Stimulated activated CD4-positive, alpha-beta T cell treated with anti-CD3 and anti-CD28 coated beads, Interleukin-4, amount 100 ng/mL, for 4 hours (primary cell): ENCODE measurements around the gene NGFR.

Experiments used
- DNase-seq, 2 experiments: peaks; one replicate each; pipeline ENCODE4 v3.0.0-alpha.2; 2020

Gene NGFR

DNA sequence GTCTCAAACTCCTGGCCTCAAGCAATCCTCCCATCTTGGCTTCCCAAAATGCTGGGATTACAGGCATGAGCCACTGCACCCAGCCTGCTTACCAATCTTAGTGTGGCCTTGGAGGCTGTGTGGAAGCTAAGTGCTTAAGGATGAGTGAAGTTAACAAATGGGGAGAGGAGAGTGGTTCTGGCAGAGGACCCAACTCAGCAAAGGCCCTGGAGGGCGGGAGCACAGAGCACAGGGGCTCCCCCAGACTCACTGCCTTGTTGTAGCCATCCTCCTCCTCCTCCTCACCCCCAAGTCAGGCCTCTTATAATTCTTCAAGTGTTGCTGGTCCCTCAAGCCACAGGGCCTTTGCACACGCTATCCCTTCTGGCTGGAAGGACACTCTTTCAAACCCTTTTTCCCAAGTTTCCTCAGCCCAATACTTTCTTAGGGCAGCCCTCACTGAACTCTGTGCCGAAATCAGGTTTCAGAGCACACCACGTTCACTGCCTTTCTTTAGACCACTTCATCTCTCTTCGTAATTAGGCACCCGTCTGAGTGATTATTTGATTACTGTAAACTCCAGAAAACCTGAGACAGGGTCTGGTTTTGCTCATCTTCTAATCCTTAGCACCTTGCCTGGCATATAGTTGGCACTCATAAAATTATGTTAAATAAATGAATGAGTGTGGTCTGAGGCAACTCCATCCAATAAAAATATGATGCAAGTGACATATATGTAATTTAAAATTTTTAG, 23.4 kb downstream of the NGFR start:
- DNase-seq = no peak

- DNase-seq = no peak
Observed at GRCh38 chr17:49519781-49520180, 24.7 kb downstream of the NGFR start.

- DNase-seq = no peak
Observed at GRCh38 chr17:49520386-49521087, 25.4 kb downstream of the NGFR start.

DNA sequence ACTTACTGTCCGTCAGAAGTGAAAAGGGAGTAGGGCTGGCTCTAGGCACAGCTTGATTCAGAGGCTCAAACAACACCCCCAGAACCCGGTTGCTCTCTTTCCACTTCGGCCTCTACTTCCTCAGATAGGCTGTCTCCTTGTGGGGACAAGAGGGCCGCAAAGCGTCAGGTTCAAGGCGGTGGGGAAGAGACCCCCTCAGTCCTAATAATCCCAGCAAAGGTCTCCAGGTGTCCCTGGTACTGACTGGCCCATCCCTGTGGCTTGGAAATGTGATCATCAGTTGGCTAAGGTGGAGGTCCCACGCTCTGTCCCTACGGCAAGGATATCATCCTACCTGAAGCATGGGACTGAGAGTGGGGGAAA, 26.0 kb downstream of the NGFR start:
- DNase-seq = no peak

DNA sequence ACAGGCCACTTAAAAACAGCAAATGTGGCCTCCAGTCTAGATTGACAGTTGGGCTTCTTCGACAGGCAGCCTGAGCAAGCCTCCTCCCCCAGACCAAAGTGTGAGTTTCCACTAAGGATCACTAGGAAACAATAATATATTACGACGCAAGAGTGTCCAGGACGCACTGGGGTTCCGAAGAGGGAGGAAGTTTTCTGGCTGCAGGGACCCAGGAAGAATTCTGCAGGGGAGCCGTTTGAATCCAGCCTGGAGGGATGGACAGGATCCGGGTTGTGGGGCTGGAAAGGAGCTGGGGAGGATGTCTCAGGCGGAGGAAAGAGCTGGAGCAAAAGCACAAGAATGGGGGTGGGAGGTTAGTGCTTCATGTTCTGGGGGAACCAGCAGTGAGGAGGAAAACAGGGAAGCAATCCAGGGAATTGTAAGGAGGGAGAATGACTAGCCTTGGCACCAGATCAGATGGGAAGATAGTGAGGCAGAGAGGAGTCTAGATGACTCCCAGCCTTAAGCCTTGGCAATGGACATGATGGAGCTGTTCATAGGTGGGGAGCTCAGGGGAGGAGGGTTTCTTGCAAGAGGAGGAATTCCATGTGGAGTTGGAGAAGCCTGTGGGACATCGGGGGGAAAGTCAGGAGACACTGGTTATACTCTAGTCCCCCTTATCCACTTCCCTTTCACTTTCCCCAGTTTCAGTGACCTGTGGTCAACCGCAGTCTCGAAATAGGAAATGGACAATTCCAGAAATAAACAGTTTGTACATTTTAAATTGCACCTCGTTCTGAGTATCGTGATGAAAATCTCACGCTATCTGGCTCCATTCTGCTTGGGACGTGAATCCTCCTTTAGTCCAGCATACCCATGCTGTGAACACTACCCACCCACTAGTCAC, 26.6 kb downstream of the NGFR start:
- DNase-seq = no peak

DNA sequence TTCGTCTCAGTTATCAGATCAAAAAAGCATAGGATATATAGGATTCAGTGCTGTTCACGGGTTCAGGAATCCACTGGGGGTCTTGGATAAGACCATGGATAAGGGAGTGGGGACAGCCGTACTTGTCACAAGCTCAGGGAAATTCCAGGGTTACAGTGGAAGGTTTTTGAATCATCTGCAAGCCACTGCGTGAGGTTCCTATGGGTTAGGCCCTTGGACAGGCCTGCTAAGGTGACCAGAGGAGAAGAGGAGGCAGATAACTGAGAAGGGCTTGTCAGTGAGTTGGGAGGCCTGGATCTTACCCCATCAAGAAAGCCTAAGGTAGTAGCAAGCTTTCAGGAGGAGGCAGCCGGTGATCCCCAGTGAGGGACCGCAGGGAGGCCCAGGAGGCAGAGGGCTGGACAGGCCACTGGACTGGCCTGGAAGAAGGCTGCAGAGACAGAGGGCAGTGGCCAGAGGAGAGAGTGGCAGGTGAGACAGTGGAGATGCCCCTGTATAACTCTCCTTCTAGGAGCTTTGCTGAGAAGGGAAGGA, 27.3 kb downstream of the NGFR start:
- no peak for DNase-seq

DNA sequence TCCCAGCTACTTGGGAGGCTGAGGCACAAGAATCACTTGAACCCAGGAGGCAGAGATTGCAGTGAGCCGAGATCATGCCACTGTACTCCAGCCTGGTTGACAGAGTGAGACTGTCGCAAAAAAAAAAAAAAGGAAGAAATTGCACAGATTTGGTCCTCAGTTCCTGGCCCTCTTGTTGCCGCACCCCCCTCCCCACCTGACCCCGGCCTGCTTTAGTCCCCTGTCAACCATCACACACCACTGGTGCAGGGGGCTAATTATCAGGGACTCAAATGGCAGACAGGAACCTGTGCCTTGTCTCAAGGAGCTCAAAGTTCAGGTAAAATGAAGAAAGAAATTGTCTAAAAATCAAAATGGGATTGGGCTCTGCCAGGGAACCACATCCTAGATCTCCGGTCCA, 28.1 kb downstream of the NGFR start:
- no peak for DNase-seq

DNA sequence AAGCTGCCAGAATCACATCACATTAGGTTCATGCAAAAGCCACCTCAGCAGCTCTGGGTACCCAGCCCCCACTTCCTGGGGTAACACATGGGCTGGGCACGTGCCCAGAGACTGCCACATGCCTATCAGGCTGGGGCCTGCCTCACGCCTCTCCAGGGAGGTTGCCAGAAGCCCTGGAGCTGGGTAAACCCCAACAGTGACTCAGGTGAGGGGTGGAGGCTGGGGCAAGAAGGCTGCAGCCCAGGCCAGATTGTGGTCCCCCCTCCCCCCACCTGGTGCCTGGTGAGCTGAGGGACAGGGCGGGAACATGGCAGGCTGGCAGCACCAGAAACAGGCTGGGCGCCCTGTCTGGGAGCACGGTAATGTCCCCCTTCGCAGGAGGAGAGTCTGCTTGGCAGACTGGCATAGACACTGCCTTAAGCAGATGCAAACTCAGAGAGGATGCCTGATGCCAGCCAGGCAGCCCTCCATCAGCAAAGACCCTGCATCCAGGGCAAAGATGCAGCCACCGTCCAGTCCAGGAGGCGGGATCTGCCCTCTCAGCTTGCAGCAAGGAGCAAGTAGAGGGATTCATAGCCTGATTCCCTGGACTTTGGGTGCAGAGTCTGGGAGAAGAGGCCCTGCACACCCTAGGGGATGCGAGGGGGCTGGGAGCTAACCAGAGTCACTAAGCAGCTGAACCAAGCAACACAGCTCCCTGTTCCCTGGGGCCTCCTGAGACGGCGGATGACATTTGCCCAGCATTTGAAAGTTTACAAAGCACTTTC, 28.8 kb downstream of the NGFR start:
- no peak for DNase-seq

GRCh38 chr17:49524473-49525359, 29.6 kb downstream of the NGFR start:
- DNase-seq = no peak

DNA sequence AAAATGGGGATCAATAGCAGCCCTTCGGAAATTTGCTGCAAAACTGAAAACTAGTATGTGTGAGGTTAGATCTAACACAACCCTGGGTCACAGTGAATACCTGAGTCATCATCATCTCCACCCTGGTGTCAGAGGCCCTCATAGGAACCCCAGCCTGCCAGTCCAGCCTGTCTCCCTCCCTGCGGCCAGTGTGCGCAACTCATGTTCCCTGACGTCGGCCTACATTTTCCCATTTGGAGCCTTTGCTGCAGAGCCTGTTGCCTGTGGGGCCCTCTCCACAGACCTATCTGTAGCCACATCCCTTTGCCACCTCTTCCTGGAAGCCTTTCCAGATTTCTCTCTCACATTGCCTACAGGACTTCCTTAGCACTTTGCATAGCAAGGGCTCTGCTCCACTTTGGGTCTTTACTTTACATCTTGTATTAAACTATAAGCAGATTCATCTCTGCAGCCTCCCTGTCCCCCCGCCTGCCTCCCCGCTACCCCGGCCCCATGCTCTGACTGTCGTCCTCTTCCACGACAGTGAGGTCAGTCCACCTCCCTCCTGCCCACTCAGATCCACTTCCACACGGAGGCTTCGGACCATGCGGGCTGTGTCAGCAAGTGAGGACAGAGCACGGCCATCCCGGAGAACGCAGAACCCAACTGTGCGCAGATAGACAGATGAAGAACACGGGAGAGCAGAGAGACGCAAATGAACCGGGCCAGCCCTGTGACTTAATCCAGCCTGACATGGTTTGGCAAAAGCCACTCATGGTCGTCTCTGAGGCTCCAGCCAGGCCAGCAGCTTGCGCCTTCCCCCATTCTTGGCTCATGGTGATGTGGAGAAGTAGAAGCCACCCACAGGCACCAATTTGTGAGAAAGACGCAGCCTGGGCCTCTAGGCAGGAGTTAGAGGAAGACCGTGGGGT, 31.0 kb downstream of the NGFR start:
- no peak for DNase-seq

- DNase-seq = no peak
Observed at GRCh38 chr17:49527927-49528651, 33.0 kb downstream of the NGFR start.

DNA sequence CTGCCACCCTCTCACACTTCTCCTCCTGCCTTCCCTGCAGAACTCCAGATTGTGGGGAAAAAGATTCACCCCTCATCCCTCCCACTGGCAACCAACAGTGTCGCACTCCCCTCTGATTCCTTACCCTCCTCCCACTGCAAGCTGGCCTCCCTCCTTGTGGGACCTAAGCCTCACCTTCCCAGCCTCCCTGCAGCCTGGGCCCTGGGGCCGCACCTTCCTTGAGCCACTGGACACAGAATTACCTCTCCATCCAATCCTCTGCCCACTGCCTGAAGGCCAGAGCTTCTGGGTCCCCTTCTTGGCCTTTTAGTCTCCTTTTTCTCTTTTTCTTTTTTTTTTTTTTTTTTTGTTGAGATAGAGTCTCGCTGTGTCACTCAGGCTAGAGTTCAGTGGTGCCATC, 33.9 kb downstream of the NGFR start:
- DNase-seq = no peak

GRCh38 chr17:49530118-49530517, 35.0 kb downstream of the NGFR start:
- DNase-seq = no peak

- no peak for DNase-seq
Observed at GRCh38 chr17:49543860-49544259, 48.8 kb downstream of the NGFR start.

DNA sequence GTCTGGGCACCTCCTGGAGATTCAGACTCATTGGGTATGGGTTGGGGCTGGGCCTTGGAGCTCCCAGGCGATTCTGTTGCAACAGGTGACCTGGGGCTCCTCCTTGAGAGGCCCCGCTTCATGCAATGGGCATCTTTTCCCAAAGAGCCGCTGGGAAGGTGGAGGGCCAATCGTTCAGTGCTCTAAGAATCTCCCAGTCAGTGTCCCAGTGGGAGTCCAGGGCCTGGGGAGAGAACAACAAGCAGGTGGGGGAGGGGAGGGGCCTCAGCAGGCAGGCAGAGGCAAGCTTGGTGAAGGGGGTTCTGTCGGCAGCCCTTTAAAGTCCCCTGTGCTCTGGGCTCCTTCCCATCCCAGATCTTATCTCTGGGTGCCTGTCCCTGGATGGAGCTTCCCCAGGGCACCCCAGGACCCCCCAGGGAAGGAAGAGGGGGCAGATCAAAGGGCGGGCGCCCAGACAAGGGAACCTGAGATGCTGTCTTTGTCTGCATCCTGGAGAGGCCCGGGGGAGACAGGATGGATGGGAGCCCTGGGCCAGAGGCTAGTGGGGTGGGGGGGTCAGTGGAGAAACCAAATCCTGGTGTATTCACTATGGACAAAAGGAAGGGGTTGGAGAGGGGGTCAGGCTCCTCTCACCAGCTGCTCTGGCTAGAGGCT, 50.0 kb downstream of the NGFR start:
- DNase-seq = no peak

DNA sequence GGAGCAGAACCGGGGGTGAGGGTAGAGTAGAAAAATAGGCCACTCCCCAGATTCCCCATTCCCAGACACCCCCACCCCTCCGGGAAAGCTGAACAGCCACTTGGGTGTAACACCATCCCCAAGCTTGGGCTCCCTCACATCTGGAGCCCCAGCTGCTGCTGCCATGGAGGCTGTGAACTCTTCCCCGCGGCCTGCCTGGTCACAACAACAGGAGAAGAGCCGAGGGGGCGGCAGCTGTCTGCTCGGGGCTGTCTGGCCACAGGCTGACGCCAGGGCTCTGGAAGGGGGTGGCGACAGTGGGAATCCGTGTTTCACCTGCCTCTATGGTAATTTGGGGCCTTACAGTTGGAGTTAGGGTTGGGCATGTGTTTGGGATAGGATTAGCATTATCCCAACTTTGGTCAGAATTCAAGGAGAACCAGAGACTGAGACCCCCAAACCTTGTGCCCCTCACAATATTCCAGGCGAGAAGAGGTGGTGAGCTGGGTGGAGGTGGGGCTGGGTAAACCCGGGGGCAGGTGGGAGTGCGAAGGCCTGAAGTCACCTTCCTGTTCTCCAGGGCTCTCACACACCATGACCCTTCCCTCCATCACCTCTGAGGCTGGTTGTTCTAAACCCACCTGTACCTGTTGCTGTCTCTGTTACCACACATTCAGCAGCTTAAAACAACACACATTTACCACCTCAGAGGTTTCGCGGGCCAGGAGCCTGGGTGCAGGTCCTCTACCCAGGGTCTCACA, 50.9 kb downstream of the NGFR start:
- DNase-seq = no peak

DNA sequence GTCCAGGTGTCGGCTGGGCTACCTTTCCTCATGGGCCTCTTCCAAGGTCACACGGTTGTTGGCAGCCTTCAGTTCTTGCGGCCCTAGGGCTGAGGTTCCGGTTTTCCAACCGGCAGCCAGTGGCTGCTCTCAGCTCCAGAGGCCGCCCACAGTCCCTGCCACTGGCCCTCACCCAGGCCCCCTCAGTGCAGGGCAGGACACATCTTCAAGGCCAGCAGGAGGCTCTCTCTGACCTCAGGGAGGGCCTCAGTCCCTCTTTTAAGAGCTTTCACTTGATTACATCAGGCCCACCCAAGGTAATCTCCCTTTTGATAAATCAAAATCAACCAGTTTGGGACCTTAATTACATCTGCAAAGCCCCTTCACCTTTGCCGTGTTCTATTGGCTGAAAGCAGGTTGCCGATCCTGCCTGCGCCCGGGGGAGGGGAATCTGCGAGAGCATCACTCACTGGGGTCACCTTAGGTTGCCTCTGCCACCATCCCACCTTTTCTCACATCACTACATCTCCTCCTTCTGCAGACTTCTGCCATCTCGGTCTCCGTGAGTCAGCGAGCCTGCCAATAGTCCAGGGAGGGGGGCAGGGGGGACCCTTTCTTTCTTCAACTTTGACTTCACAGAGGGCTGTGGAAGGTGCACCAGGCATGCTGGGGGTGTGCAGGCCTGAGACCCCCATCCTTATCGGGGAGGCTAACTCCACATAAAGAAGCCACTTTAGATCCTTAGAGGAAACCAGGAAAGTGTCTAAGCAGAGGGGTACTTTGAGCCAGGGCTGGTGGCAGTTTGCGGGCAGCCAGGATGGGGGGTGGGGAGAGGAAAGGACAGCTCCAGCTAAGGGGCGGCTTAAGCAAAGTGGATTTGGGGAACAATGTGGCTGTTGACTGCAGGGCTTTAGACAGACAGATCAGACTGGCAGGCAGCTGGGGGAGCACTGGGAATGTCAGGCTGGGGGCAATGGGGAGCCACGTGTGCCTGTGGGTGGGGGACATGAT, 51.7 kb downstream of the NGFR start:
- DNase-seq = no peak
